Lung (tissue), 12 donors: ENCODE measurements around the gene JPH2. TPM values are rescaled to one million over a fixed set of nuclear protein-coding genes. Genes with fewer than 3 reads are reported as not detected.

ENCODE experiments used
- ATAC-seq: fragments of 200-7000 bp; cut with Tn5 transposase; one replicate; pipeline ENCODE4 v1.9.1; 2020; ENCODE audit warnings: moderate number of reproducible peaks; ENCODE audit not compliant: insufficient read depth, low FRiP score
- DNase-seq, 3 donors: peaks; one replicate each; pipeline ENCODE4 v3.0.0-alpha.2; 2013 to 2017
- H3K27ac ChIP-seq, 2 donors: one replicate each; pipeline ENCODE4 v1.5.1; 2013; ENCODE audit warnings: mild to moderate bottlenecking in 2 of 2, moderate library complexity in 2 of 2, control low read depth in 1 of 2, inconsistent platforms in 1 of 2, low read depth in 1 of 2, low read length in 1 of 2
- H3K27me3 ChIP-seq, 3 donors: one replicate each; pipeline ENCODE4 v1.5.1; 2013; ENCODE audit warnings: low read length in 2 of 3; ENCODE audit not compliant: control insufficient read depth in 3 of 3, insufficient read depth in 3 of 3
- H3K36me3 ChIP-seq, 4 donors: one replicate each; pipeline ENCODE4 v1.5.1; 2013; ENCODE audit warnings: low read length in 4 of 4, mild to moderate bottlenecking in 1 of 4, moderate library complexity in 1 of 4; ENCODE audit not compliant: control insufficient read depth in 4 of 4, insufficient read depth in 4 of 4
- H3K4me1 ChIP-seq, 5 donors: one replicate each; pipeline ENCODE4 v1.5.1; 2013; ENCODE audit warnings: low read length in 5 of 5, mild to moderate bottlenecking in 2 of 5, moderate library complexity in 1 of 5; ENCODE audit not compliant: control insufficient read depth in 5 of 5, insufficient read depth in 5 of 5
- H3K4me3 ChIP-seq: one replicate; pipeline ENCODE4 v1.5.1; 2013; ENCODE audit warnings: mild to moderate bottlenecking, control low read depth, moderate library complexity
- H3K9ac ChIP-seq, 2 donors: one replicate each; pipeline ENCODE4 v1.5.1; 2013; ENCODE audit warnings: low read length in 2 of 2, control low read depth in 1 of 2; ENCODE audit not compliant: insufficient read depth in 1 of 2
- H3K9me3 ChIP-seq, 4 donors: one replicate each; pipeline ENCODE4 v1.5.1; 2013; ENCODE audit warnings: low read length in 3 of 4, mild to moderate bottlenecking in 1 of 4, moderate library complexity in 1 of 4; ENCODE audit not compliant: control insufficient read depth in 4 of 4, insufficient read depth in 3 of 4
- WGBS, 2 donors: extraction: QIAGEN DNeasy Blood & Tissue Kit; methylation state at CpG; one replicate each; pipeline ENCODE4 v1.1.7; 2013; 5-methylcytosine and 5-hydroxymethylcytosine counted together
- polyA plus RNA-seq, 2 donors: library from polyadenylated mRNA; stranded (reverse); fragments of 200-250 nt; gene quantifications; one replicate each; pipeline ENCODE4 v1.2.1, GENCODE V29; 2013
- total RNA-seq, 2 donors: library from RNA; depleted of rRNA in 1 of 2; stranded (reverse); fragments of >200 nt in 1 of 2; gene quantifications; one replicate each; pipeline ENCODE4 v1.2.1, GENCODE V29; 2014 to 2021
- TF ChIP-seq, protein P1 (sequence below): IDR thresholded peaks from 2 replicates; pipeline ENCODE4 v1.5.1; 2012; ENCODE audit warnings: mild to moderate bottlenecking; ENCODE audit errors: control extremely low read depth, extremely low read depth
- donor health status: control.
- donor health status: control.
- donor health status: Bipolar disorder and iron deficiency.
- donor health status: healthy.
- donor health status: DM: yes; HTN: yes; CAD: no.

The JPH2 gene
- total and polyA plus RNA-seq, 4 donors = 2.5 to 9.2 (median 2.7) TPM

DNA sequence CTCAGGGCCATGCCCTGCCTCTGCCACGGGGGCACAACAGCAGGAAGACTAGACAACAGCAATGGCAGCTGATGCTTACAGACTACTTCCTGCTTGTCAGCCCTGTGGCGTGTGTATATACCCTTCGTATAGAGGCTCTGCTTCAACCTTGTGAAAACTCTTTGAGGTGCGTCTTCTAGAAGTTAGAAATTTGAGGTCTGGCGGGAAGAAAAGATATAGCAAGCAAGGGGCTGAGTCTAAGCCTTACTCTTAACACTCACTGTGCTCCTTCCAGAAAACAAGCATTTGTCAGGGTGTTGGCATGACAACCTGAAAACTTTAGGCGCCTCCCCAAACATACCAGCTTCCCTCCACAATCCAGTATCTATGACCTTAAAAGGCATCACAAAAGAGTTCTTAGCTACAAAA lies 33.3 kb downstream of the JPH2 start:
- TF ChIP-seq, protein P1, sequence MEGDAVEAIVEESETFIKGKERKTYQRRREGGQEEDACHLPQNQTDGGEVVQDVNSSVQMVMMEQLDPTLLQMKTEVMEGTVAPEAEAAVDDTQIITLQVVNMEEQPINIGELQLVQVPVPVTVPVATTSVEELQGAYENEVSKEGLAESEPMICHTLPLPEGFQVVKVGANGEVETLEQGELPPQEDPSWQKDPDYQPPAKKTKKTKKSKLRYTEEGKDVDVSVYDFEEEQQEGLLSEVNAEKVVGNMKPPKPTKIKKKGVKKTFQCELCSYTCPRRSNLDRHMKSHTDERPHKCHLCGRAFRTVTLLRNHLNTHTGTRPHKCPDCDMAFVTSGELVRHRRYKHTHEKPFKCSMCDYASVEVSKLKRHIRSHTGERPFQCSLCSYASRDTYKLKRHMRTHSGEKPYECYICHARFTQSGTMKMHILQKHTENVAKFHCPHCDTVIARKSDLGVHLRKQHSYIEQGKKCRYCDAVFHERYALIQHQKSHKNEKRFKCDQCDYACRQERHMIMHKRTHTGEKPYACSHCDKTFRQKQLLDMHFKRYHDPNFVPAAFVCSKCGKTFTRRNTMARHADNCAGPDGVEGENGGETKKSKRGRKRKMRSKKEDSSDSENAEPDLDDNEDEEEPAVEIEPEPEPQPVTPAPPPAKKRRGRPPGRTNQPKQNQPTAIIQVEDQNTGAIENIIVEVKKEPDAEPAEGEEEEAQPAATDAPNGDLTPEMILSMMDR = no peak
- Histone ChIP-seq H3K36me3 (peaks cover 0 to under 1% (median 0%) of the 10 kb centered on the region in 4 donors), H3K27ac (peak overlapping the region in 1 of 2 donors; percentile 71), H3K9me3 (peaks cover 0 to under 1% (median 0%) of the 10 kb centered on the region in 4 donors), H3K4me1 (peaks cover 0 to 12% (median 0%) of the 10 kb centered on the region in 5 donors), H3K9ac (no peak overlapping the region), H3K27me3 (peaks cover 0 to 4% (median 0%) of the 10 kb centered on the region in 3 donors), H3K4me3 (no peak overlapping the region)
- DNase-seq (peak in 2 of 3 donors; percentile 31 to 54), ATAC-seq (no peak)
- WGBS, 2 donors = 44 to 58% methylated on average over 6 of the region's 6 CpGs

DNA sequence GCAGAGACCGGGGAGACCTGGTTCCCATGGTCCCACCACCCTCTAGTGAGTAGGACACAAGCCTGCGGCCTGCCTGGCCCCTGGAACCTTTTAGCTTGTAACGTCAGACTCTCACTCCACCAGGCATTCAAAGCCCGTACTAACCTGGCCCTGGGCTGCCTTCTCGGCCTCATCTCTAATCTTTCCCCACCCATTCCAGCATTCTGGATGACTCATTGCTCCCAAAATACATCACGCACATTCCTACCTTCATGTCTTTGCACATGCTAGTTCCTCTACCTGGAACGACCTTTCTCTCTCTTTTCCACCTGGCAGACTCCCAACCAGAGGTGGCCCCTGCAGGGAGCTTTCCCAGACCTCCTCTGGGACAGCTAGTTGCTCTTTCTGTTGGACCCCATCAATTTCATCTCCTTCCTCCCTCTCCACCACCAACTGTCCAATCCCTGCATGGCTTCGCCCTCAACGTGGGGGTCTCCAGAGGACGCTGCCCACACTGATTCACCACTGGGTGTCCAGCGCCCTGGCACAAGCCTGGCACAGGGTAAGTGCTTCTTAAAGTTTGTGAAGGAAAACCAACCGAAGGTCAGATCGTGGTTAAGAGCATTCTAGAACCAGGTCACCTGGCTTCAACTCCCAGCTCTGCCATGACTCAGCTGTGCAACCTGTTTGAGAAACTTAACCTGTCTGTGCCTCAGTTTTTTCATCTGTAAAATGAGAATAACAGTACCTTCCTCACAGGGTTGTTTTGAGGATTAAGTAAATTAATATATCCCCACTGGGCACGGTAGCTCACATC lies 35.2 kb downstream of the JPH2 start:
- WGBS, 2 donors = 86 to 90% methylated on average over 14 of the region's 14 CpGs
- Histone ChIP-seq H3K27me3 (peaks cover 0 to 4% (median 0%) of the 10 kb centered on the region in 3 donors), H3K9me3 (no peaks in the 10 kb centered on the region), H3K4me1 (peaks cover 0 to 10% (median 0%) of the 10 kb centered on the region in 5 donors), H3K27ac (peak overlapping the region in 1 of 2 donors; percentile 71), H3K36me3 (peaks cover 0 to 2% (median 0%) of the 10 kb centered on the region in 4 donors), H3K9ac (no peak overlapping the region), H3K4me3 (no peak overlapping the region)
- ATAC-seq (no peak), DNase-seq (no peak)
- TF ChIP-seq, protein P1 = no peak

DNA sequence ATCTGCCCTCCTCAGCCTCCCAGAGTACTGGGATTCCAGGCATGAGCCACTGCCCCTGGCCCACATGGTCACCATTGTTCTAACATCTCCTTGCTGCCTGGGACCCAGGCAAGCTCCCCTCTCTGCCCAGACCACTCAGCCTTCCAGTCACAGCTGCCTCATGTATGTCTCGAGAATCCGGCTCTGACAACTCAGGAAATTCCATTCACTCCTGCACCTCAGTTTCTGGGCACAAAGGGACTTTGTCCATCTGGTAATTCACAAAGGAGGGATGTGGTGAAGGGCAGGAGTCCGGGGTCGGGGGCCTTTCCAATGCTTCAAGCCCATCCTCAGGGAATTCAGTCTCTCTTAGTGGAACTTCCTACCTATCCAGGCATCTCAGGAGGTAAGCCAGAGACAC lies 40.7 kb downstream of the JPH2 start:
- H3K9me3 ChIP-seq = no peaks in the 10 kb centered on the region
- ATAC-seq = no peak
- TF ChIP-seq, protein P1 = no peak
- WGBS, 2 donors = 43 to 51% methylated on average over 4 of the region's 4 CpGs
- peaks cover 0 to 8% (median 0%) of the 10 kb centered on the region in 5 donors for H3K4me1 ChIP-seq
- H3K27me3 ChIP-seq = no peaks in the 10 kb centered on the region
- H3K4me3 ChIP-seq = no peak overlapping the region
- H3K9ac ChIP-seq = no peak overlapping the region
- H3K36me3 ChIP-seq = peaks cover 0 to 2% (median 0%) of the 10 kb centered on the region in 4 donors
- peak in 2 of 3 donors; percentile 61 to 68 for DNase-seq
- peak overlapping the region in 1 of 2 donors; percentile 15 for H3K27ac ChIP-seq
